Measurements from ENCODE around the gene EZR.
A peak's percentile ranks its signal among the peaks of the same experiment; 100 is the strongest.

- TF ChIP-seq POLR2A (IDR thresholded peaks at IDR 0.05; ENCODE audit: low read depth, low read length), result no peak
- TF ChIP-seq POLR2AphosphoS5 (IDR thresholded peaks at IDR 0.05; ENCODE audit: low read depth, low read length), result no peak
- TF ChIP-seq TAF1 (IDR thresholded peaks at IDR 0.05; ENCODE audit: low read depth, low read length), result no peak
- no peak for TF ChIP-seq PAX5 (IDR thresholded peaks at IDR 0.05; ENCODE audit: insufficient read depth, low read length, severe bottlenecking)
- peak; percentile 44; the same call in 1 of the 2 replicates for TF ChIP-seq SPI1 (IDR thresholded peaks at IDR 0.05; ENCODE audit: low read depth, low read length)
- no peak for TF ChIP-seq POU2F2 (IDR thresholded peaks at IDR 0.05; ENCODE audit: low read depth, low read length)
Observed at GRCh38 chr6:158826819-158827501, 7.8 kb upstream of the EZR start.
